NCI-H2081 treated with DMSO at 0.1 percent for 48 hours (cell line): ENCODE measurements around the gene S100G.
"Not testable (repeated sequence)": the region's sequence is repeated elsewhere in the genome, so short reads cannot be mapped to it uniquely, and the experiment has no call there.

Source experiments
- DNase-seq: peaks from one replicate; lab custom pipeline; 2025; lab: John Stamatoyannopoulos, UW

Gene S100G

GRCh38 chrX:16649858-16650257, at the start of gene S100G:
S100G (plus strand) TSS chrX:16650158; CDS start chrX:16651007, 849 bp downstream.
- DNase-seq: no peak

- DNase-seq: no peak
Observed at GRCh38 chrX:16601885-16602284, 48.1 kb upstream of the S100G start.

GRCh38 chrX:16603235-16603634, 46.7 kb upstream of the S100G start:
- DNase-seq: not testable (repeated sequence)

- DNase-seq: no peak
Observed at GRCh38 chrX:16603822-16604221, 46.1 kb upstream of the S100G start.

GRCh38 chrX:16604337-16604736, 45.6 kb upstream of the S100G start:
- no peak for DNase-seq

- no peak for DNase-seq
Observed at GRCh38 chrX:16606142-16606720, 43.7 kb upstream of the S100G start.

- no peak for DNase-seq
Observed at GRCh38 chrX:16610121-16610621, 39.8 kb upstream of the S100G start.

GRCh38 chrX:16610654-16611053, 39.3 kb upstream of the S100G start:
- not testable (repeated sequence) for DNase-seq

- no peak for DNase-seq
Observed at GRCh38 chrX:16612257-16612897, 37.6 kb upstream of the S100G start.

GRCh38 chrX:16617382-16617781, 32.6 kb upstream of the S100G start:
- DNase-seq: no peak

- no peak for DNase-seq
Observed at GRCh38 chrX:16618422-16618821, 31.5 kb upstream of the S100G start.

- DNase-seq: no peak
Observed at GRCh38 chrX:16619024-16619423, 30.9 kb upstream of the S100G start.

GRCh38 chrX:16628511-16628910, 21.4 kb upstream of the S100G start:
- DNase-seq: not testable (repeated sequence)

- no peak for DNase-seq
Observed at GRCh38 chrX:16628946-16629595, 20.9 kb upstream of the S100G start.

- DNase-seq: no peak
Observed at GRCh38 chrX:16629909-16630308, 20.0 kb upstream of the S100G start.

- no peak for DNase-seq
Observed at GRCh38 chrX:16633754-16634153, 16.2 kb upstream of the S100G start.

GRCh38 chrX:16635040-16635439, 14.9 kb upstream of the S100G start:
- no peak for DNase-seq

- DNase-seq: no peak
Observed at GRCh38 chrX:16635596-16635995, 14.4 kb upstream of the S100G start.

GRCh38 chrX:16638533-16638932, 11.4 kb upstream of the S100G start:
- no peak for DNase-seq

GRCh38 chrX:16639966-16640365, 10.0 kb upstream of the S100G start:
- DNase-seq: no peak

- no peak for DNase-seq
Observed at GRCh38 chrX:16640823-16641222, 9.1 kb upstream of the S100G start.

GRCh38 chrX:16643176-16643575, 6.8 kb upstream of the S100G start:
- no peak for DNase-seq
